OCI-LY7 (cell line): ENCODE measurements around the gene INTS2. TPM values are rescaled to one million over a fixed set of nuclear protein-coding genes. Genes with fewer than 3 reads are reported as not detected.
A peak's percentile ranks its signal among the peaks of the same experiment; 100 is the strongest.

Experiments
- Bru-seq: library from RNA; stranded (reverse); fragments of 400-500 nt; gene quantifications from one replicate; lab custom pipeline; 2021; lab: Mats Ljungman, UMichigan
- BruChase-seq, 2 experiments: library from RNA; stranded (reverse); fragments of 400-500 nt; gene quantifications; one replicate each; lab custom pipeline; 2021; lab: Mats Ljungman, UMichigan
- BruUV-seq: library from RNA; stranded (reverse); fragments of 400-500 nt; replicated peaks from 2 replicates; lab custom pipeline; 2021; lab: Mats Ljungman, UMichigan
- CTCF ChIA-PET: fragments of 300-600 bp; sonication (Branson Sonifier 250); formaldehyde crosslinking; loops from one replicate; lab custom pipeline; 2022; ENCODE audit warnings: antibody characterized with exemption; ENCODE audit not compliant: unreplicated experiment; lab: Charles Lee
- POLR2A ChIA-PET: fragments of 300-600 bp; sonication (Branson Sonifier 250); formaldehyde crosslinking; loops from one replicate; lab custom pipeline; 2022; ENCODE audit warnings: antibody characterized with exemption; lab: Charles Lee
- DNase-seq: peaks from one replicate; pipeline ENCODE4 v3.0.0-alpha.2; 2015; ENCODE audit warnings: low spot score
- H2AFZ ChIP-seq: fragments of 200-600 bp; sonication (generic), shearing (Covaris generic); 2 replicates; pipeline ENCODE4 v1.6.1; 2014; ENCODE audit warnings: mild to moderate bottlenecking, antibody characterized with exemption, low read length, moderate library complexity
- H3K27ac ChIP-seq: fragments of 200-600 bp; sonication (generic); 2 replicates; pipeline ENCODE4 v1.5.1; 2014; ENCODE audit warnings: mixed run types, low read depth, mild to moderate bottlenecking, moderate library complexity, low read length, inconsistent platforms; ENCODE audit not compliant: poor library complexity, severe bottlenecking
- H3K36me3 ChIP-seq: fragments of 200-600 bp; sonication (generic); 2 replicates; pipeline ENCODE4 v1.6.1; 2014; ENCODE audit warnings: mild to moderate bottlenecking, antibody characterized with exemption, low read length, moderate library complexity, mixed read lengths; ENCODE audit not compliant: insufficient read depth
- H3K4me1 ChIP-seq: fragments of 200-600 bp; sonication (generic); 2 replicates; pipeline ENCODE4 v1.5.1; 2014; ENCODE audit warnings: mild to moderate bottlenecking, low read length; ENCODE audit not compliant: insufficient read depth, poor library complexity, severe bottlenecking
- H3K4me2 ChIP-seq: fragments of 200-600 bp; sonication (generic); 2 replicates; pipeline ENCODE4 v1.6.1; 2014; ENCODE audit warnings: mild to moderate bottlenecking, low read length
- H3K4me3 ChIP-seq: fragments of 200-600 bp; sonication (generic); 2 replicates; pipeline ENCODE4 v1.5.1; 2014; ENCODE audit warnings: mild to moderate bottlenecking, low read depth, low read length; ENCODE audit not compliant: poor library complexity, severe bottlenecking
- H3K79me2 ChIP-seq: fragments of 200-600 bp; sonication (generic); 2 replicates; pipeline ENCODE4 v1.6.1; 2016; ENCODE audit warnings: low read depth, mild to moderate bottlenecking, low read length, moderate library complexity, mixed read lengths; ENCODE audit not compliant: insufficient read depth
- H3K9me2 ChIP-seq: fragments of 200-600 bp; sonication (generic); 2 replicates; pipeline ENCODE4 v1.6.1; 2016; ENCODE audit warnings: mild to moderate bottlenecking, low read length, mixed read lengths; ENCODE audit not compliant: insufficient read depth
- H3K9me3 ChIP-seq: fragments of 200-600 bp; sonication (generic); 2 replicates; pipeline ENCODE4 v1.6.1; 2014; ENCODE audit warnings: mild to moderate bottlenecking, mixed run types, low read length, mixed read lengths
- H4K20me1 ChIP-seq: fragments of 200-600 bp; sonication (generic); 2 replicates; pipeline ENCODE4 v1.6.1; 2014; ENCODE audit warnings: mild to moderate bottlenecking, antibody characterized with exemption, low read length, moderate library complexity, mixed read lengths; ENCODE audit not compliant: insufficient read depth
- EZH2phosphoT487 ChIP-seq: fragments of 200-600 bp; sonication (generic); IDR thresholded peaks from 2 replicates; pipeline ENCODE4 v1.6.1; 2018; ENCODE audit warnings: low read depth, borderline replicate concordance, mild to moderate bottlenecking, mixed run types, antibody characterized with exemption, low read length, moderate library complexity, mixed read lengths
- intact Hi-C: fragments of 100-400 bp; cut with micrococcal nuclease; formaldehyde crosslinking; loops from one replicate; pipeline ENCODE4 v1.10.0; 2022; ENCODE audit not compliant: unreplicated experiment
- long read RNA-seq: library from polyadenylated mRNA; stranded (forward); transcript quantifications from one replicate; pipeline ENCODE4 v2.0.0, GENCODE V29; 2022
- total RNA-seq, 2 experiments: library from RNA; depleted of rRNA in 1 of 2; stranded (reverse); fragments of >200 nt in 1 of 2; shearing (Covaris generic) in 1 of 2; gene quantifications; 2 replicates each; pipeline ENCODE4 v1.2.3, GENCODE V29; 2014 to 2022
- TF ChIP-seq, protein P1 (sequence below): fragments of 200-600 bp; sonication (generic); conservative IDR thresholded peaks from 2 replicates; pipeline ENCODE4 v1.5.1; 2014; ENCODE audit warnings: mild to moderate bottlenecking, antibody characterized with exemption, low read length, moderate library complexity, mixed read lengths

INTS2 gene, protein sequence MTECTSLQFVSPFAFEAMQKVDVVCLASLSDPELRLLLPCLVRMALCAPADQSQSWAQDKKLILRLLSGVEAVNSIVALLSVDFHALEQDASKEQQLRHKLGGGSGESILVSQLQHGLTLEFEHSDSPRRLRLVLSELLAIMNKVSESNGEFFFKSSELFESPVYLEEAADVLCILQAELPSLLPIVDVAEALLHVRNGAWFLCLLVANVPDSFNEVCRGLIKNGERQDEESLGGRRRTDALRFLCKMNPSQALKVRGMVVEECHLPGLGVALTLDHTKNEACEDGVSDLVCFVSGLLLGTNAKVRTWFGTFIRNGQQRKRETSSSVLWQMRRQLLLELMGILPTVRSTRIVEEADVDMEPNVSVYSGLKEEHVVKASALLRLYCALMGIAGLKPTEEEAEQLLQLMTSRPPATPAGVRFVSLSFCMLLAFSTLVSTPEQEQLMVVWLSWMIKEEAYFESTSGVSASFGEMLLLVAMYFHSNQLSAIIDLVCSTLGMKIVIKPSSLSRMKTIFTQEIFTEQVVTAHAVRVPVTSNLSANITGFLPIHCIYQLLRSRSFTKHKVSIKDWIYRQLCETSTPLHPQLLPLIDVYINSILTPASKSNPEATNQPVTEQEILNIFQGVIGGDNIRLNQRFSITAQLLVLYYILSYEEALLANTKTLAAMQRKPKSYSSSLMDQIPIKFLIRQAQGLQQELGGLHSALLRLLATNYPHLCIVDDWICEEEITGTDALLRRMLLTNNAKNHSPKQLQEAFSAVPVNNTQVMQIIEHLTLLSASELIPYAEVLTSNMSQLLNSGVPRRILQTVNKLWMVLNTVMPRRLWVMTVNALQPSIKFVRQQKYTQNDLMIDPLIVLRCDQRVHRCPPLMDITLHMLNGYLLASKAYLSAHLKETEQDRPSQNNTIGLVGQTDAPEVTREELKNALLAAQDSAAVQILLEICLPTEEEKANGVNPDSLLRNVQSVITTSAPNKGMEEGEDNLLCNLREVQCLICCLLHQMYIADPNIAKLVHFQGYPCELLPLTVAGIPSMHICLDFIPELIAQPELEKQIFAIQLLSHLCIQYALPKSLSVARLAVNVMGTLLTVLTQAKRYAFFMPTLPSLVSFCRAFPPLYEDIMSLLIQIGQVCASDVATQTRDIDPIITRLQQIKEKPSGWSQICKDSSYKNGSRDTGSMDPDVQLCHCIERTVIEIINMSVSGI
- 15.8 and 17.9 TPM in 2 replicates for total RNA-seq (2014; rRNA removed; shearing (Covaris generic))
- total RNA-seq (2022) = 26.9 and 27.9 TPM in 2 replicates
- Bru-seq, nascent RNA = percentile 70 among the genes with signal in this experiment
- BruChase-seq, experiment 1, labeled RNA remaining after a 6-hour chase = percentile 75 among the genes with signal in this experiment
- BruChase-seq, experiment 2, labeled RNA remaining after a 2-hour chase = percentile 81 among the genes with signal in this experiment
- long read RNA-seq, full-length matches to known transcripts = 20 of 38 reads
- long read RNA-seq, partial matches to known transcripts = 5 of 38 reads
- long read RNA-seq, other reads (novel, unspliced or antisense) = 13 of 38 reads

DNA sequence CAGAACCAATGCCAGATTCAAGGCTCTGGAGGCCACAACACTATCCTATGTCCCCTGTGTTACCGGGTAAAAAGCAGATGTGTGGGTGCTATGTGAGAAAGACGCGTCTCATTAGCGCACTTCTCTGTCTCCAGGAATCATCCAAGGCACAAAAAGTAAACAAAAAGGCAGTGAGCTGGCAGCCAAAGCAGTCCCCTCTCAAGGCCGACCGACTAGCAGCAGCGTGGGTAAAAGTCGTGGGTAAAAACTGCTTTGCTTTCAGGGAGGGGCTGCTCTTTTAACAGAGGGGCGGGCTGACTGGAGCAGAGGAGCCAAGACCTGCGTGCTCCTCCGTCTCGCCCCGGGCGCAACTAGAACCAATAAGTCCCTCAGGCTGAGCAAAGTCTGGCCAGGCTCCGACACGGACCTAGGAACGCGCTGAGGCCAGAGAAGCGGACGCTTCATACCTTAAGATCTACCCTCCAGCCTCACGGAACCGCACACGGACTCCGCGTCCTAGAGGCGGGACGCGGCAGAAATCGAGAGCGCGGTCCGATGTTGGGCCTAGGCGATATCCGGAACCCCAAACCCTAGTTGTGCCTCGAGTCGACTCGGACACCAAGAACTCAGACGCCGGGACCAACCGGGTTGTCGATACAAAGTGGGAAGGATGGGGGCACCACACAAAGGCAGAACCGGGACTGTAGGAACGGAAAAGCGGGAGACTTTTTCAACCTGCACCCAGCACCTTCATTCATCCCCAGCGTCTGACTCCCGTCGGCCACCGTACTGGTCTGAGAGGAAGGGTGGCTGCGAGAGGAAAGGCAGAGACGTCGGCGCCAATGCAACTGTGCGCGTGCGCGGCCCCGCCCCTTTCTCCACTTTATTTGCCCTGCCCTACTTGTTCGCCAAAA lies at the start of gene INTS2:
Gene INTS2 (minus strand): TSS at position 775 of the 893 bp plus-strand sequence. CDS start 1,338 bp downstream, outside the sequence.
- TSS peak; percentile 91 for BruUV-seq
- Histone ChIP-seq H3K36me3 (peaks cover 26% of the 10 kb centered on the region), H3K27ac (peak within 1 kb of the TSS; percentile 61), H3K4me1 (peaks cover 20% of the 10 kb centered on the region), H3K79me2 (peaks cover 14% of the 10 kb centered on the region; the same call in 1 of the 2 replicates), H3K4me3 (peak within 1 kb of the TSS; percentile 75), H3K9me2 (no peaks in the 10 kb centered on the region), H2AFZ (peak within 1 kb of the TSS; percentile 100), H3K9me3 (no peaks in the 10 kb centered on the region), H3K4me2 (peak within 1 kb of the TSS; percentile 92), H4K20me1 (no peaks in the 10 kb centered on the region)
- POLR2A ChIA-PET = interaction anchor here (0.6 to 0.7 kb wide), 3 partner anchors 12 to 152 kb away, joined by 3 to 5 read pairs (median 3); no protein-coding TSS in a partner anchor
- TF ChIP-seq EZH2phosphoT487 = no peak
- TF ChIP-seq, protein P1, sequence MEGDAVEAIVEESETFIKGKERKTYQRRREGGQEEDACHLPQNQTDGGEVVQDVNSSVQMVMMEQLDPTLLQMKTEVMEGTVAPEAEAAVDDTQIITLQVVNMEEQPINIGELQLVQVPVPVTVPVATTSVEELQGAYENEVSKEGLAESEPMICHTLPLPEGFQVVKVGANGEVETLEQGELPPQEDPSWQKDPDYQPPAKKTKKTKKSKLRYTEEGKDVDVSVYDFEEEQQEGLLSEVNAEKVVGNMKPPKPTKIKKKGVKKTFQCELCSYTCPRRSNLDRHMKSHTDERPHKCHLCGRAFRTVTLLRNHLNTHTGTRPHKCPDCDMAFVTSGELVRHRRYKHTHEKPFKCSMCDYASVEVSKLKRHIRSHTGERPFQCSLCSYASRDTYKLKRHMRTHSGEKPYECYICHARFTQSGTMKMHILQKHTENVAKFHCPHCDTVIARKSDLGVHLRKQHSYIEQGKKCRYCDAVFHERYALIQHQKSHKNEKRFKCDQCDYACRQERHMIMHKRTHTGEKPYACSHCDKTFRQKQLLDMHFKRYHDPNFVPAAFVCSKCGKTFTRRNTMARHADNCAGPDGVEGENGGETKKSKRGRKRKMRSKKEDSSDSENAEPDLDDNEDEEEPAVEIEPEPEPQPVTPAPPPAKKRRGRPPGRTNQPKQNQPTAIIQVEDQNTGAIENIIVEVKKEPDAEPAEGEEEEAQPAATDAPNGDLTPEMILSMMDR = 0 out of 2 replicates have a peak, but pooled peaks have one; percentile 16
- DNase-seq = peak; percentile 93
- intact Hi-C loops = loop anchor here (1.0 to 2.0 kb wide), 2 partner anchors 64 to 137 kb away; partner anchors contain the start of genes BRIP1 and MED13
- CTCF ChIA-PET = no interaction called here

DNA sequence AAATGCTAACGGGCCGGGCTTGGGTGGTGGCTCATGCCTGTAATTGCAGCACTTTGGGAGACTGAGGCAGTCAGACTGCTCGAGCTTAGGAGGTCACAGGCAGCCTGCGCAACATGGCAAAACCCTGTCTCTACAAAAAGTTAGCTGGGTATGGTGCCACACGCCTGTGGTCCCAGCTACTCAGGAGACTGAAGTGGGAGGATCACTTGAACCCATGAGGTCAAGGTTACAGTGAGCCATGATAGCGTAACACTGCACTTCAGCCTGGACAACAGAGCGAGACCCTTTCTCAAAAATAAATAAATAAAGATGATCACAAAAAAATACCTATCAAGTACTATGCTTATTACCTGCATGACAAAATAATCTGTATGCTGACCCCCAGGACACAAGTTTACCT lies 46.3 kb upstream of the INTS2 start:
- Histone ChIP-seq H3K79me2 (peaks cover 31% of the 10 kb centered on the region), H3K9me3 (no peaks in the 10 kb centered on the region), H4K20me1 (no peaks in the 10 kb centered on the region), H3K4me2 (no peak overlapping the region), H3K4me1 (no peaks in the 10 kb centered on the region), H3K9me2 (no peaks in the 10 kb centered on the region), H2AFZ (no peak overlapping the region), H3K4me3 (no peak overlapping the region), H3K36me3 (peaks cover 93% of the 10 kb centered on the region), H3K27ac (no peak overlapping the region)
- no peak for DNase-seq
- CTCF ChIA-PET = no interaction called here
- no peak for TF ChIP-seq EZH2phosphoT487
- TF ChIP-seq, protein P1 = no peak
- intact Hi-C loops = no loop called here
- no TSS peak for BruUV-seq
- POLR2A ChIA-PET = interaction anchor here (1.3 kb wide), 1 partner anchor 11 kb away, joined by 3 read pairs; no protein-coding TSS in a partner anchor
